ENCODE results near the gene SUGCT. TPM values are rescaled to one million over a fixed set of nuclear protein-coding genes. Genes with fewer than 3 reads are reported as not detected.

The SUGCT gene
- total and polyA plus RNA-seq, 9 of the 15 experiments (the other 6 are each of a cell fraction or from before 2014, with no cell fraction given) = 0.58 to 2.5 (median 1.4) TPM

GRCh38 chr7:40095695-40096327, 39.0 kb upstream of the SUGCT start:
- Histone ChIP-seq H3K36me3 (ENCODE audit: control insufficient read depth, insufficient read depth, low read length) (peaks cover 56% of the 10 kb centered on the region; the same call in 2 of the 3 replicates), H3K79me2 (ENCODE audit: control insufficient read depth, insufficient read depth, low read length) (no peaks in the 10 kb centered on the region), H3K4me1 (replicated peaks in 1 of 2; ENCODE audit: control insufficient read depth in 2 of 2, insufficient read depth in 2 of 2, low read length in 2 of 2) (no peaks in the 10 kb centered on the region), H3K9ac (ENCODE audit: insufficient read depth in 1 of 2, low read depth in 2 of 2, low read length in 2 of 2) (no peak overlapping the region), H3K9me1 (ENCODE audit: control insufficient read depth, insufficient read depth, low read length) (no peaks in the 10 kb centered on the region), H3K9me3 (replicated peaks; ENCODE audit: control insufficient read depth, insufficient read depth, low read depth, low read length) (no peaks in the 10 kb centered on the region), H4K20me1 (replicated peaks; ENCODE audit: control insufficient read depth, insufficient read depth, low read length) (0 out of 2 replicates have a peak, but pooled peaks cover 3% of the 10 kb centered on the region), H3K27me3 (ENCODE audit: control insufficient read depth in 2 of 2, insufficient read depth in 2 of 2, low read length in 2 of 2) (no peaks in the 10 kb centered on the region), H3K27ac (ENCODE audit: extremely low read depth, low read depth, low read length) (no peak overlapping the region), H3K4me3 (no peak overlapping the region), H2AFZ (ENCODE audit: low read depth, low read length) (no peak overlapping the region), H3K4me2 (ENCODE audit: insufficient read depth, low read length) (no peak overlapping the region)
- WGBS (ENCODE audit: insufficient coverage, low coverage, missing lambda C conversion rate) = 46% methylated on average over 1 of the region's 1 CpG
- DNase-seq (ENCODE audit: extremely low read depth in 1 of 4, low spot score in 3 of 4) (no peak), FAIRE-seq (no peak), ATAC-seq (no peak)
- in situ Hi-C loops (cut with MboI) (no loop called here), intact Hi-C loops (cut with micrococcal nuclease) (no loop called here)
- BruUV-seq (replicated peaks) = no TSS peak
- CTCF ChIA-PET (ENCODE audit: low intra/inter-chr PET ratio) = no interaction called here
- TF ChIP-seq ZNF589 (CRISPR knock-in tag; IDR thresholded peaks at IDR 0.05; ENCODE audit: low read depth) (no peak), KAT8 (IDR thresholded peaks at IDR 0.05; ENCODE audit: low read depth) (no peak), ZNF232 (CRISPR knock-in tag; IDR thresholded peaks at IDR 0.05) (no peak), TFAP4 (CRISPR knock-in tag; IDR thresholded peaks at IDR 0.05; ENCODE audit: borderline replicate concordance) (no peak), MCM7 (IDR thresholded peaks at IDR 0.05) (no peak), MAFF (IDR thresholded peaks at IDR 0.05; ENCODE audit: low read length) (no peak), ELK1 (CRISPR knock-in tag; IDR thresholded peaks at IDR 0.05) (no peak), TAF15 (IDR thresholded peaks at IDR 0.05; ENCODE audit: low read depth, low read length) (no peak), SREBF1 (IDR thresholded peaks at IDR 0.05; ENCODE audit: borderline replicate concordance, low read depth, low read length) (no peak), EZH2 (IDR thresholded peaks at IDR 0.05; ENCODE audit: borderline replicate concordance, low read depth, low read length) (no peak), EWSR1 (IDR thresholded peaks at IDR 0.05; ENCODE audit: borderline replicate concordance, low read depth, partially characterized antibody) (no peak), XRCC5 (IDR thresholded peaks at IDR 0.05; ENCODE audit: low read depth, low read length) (no peak), PURB (CRISPR knock-in tag; IDR thresholded peaks at IDR 0.05; ENCODE audit: low read depth) (no peak), FOXK1 (CRISPR knock-in tag; IDR thresholded peaks at IDR 0.05; ENCODE audit: borderline replicate concordance) (no peak), BCLAF1 (IDR thresholded peaks at IDR 0.05; ENCODE audit: borderline replicate concordance in 1 of 2, control insufficient read depth in 1 of 2, low read depth in 2 of 2, low read length in 1 of 2) (no peak), ZNF740 (CRISPR knock-in tag; IDR thresholded peaks at IDR 0.05) (no peak), ZNF740 (tag; IDR thresholded peaks at IDR 0.05) (no peak)
- POLR2A ChIA-PET = no interaction called here

Data from K562 (cell line).